Lung microvascular endothelial cell (primary cell): ENCODE data around the gene CLRN2. TPM values are rescaled to one million over a fixed set of nuclear protein-coding genes. Genes with fewer than 3 reads are reported as not detected.
"Not testable (repeated sequence)": the region's sequence is repeated elsewhere in the genome, so short reads cannot be mapped to it uniquely, and the experiment has no call there.

Experiments
- DNase-seq, 2 donors: peaks; one replicate each; pipeline versions ENCODE4 v3.0.0 to v3.0.0-alpha.2; 2010; ENCODE audit warnings: low read depth in 2 of 2
- total RNA-seq: library from RNA; depleted of rRNA; stranded (reverse); fragments of >200 nt; gene quantifications from 2 replicates; pipeline ENCODE4 v1.2.1, GENCODE V29; 2014

Gene CLRN2
- total RNA-seq, 1 donor from 2014 or later: not detected

DNA sequence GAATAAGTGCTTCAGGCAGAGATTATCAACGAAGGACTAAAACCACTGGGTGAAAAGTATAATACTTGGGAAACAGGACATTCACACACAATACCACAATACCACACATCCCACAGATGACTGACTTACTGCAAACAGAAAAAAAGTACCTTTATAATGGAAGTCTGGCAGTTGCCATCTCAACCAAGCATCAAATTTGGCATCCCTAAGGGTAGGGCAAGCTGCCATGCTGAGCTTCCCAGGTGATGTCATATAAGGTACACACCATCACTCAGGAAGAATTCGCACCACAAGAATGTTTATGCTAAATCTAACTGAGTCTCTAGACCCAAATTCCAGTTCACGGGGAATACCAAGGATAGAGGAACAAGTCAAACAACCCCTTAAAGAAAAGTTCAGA lies 12.2 kb upstream of the CLRN2 start:
- DNase-seq: no peak

GRCh38 chr4:17504081-17504480 lies 10.9 kb upstream of the CLRN2 start:
- DNase-seq: no peak

DNA sequence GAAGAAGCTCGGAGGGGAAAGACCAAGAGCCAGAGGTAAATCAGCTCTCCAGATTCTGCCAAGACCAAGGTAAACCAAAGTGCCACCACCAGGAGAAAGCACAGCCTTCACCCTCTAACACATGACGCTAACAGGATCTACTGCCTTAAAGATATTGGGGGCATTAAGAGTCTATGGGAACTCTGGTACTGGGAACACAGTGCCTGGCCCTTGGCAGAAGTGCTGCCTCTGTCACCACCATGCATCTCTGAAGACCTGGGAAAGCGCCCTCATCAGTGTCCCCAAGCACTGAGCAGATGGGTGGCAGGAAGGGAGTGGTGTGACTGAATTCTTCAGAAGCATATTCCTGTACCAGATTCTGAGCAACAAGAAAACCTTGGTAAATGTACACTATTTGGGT lies 4.4 kb upstream of the CLRN2 start:
- no peak for DNase-seq

- DNase-seq: peak; percentile 53 to 54
Observed at GRCh38 chr4:17511051-17511450, 3.9 kb upstream of the CLRN2 start.

DNA sequence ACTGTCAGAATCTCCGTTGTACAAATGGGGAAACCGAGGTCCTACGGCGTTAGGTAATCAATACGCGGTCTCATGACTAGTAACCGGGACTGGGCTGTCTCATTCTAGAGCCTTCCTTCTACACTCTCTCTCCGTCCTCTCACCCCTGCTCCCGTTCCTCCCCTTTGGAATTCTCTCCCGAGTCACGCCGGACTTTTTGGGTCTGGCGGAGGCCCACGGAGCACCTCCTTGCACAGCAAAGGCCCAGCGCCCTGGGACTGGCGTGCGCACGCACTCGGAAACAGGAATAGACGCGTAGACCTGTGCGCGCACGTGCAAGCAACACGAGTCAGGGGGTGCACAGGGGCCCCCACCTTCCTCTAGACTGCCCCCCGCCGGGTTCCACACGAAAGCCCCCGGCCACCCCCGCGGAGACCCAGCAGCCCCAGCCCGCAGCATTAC lies 3.4 kb upstream of the CLRN2 start:
- peak; percentile 55 to 63 for DNase-seq

- peak; percentile 73 to 85 for DNase-seq
Observed at GRCh38 chr4:17511950-17512795, 2.8 kb upstream of the CLRN2 start, which contains the start of gene QDPR. TSS of gene QDPR (minus strand) at chr4:17512090. CDS start at chr4:17512054, 36 bp downstream.

DNA sequence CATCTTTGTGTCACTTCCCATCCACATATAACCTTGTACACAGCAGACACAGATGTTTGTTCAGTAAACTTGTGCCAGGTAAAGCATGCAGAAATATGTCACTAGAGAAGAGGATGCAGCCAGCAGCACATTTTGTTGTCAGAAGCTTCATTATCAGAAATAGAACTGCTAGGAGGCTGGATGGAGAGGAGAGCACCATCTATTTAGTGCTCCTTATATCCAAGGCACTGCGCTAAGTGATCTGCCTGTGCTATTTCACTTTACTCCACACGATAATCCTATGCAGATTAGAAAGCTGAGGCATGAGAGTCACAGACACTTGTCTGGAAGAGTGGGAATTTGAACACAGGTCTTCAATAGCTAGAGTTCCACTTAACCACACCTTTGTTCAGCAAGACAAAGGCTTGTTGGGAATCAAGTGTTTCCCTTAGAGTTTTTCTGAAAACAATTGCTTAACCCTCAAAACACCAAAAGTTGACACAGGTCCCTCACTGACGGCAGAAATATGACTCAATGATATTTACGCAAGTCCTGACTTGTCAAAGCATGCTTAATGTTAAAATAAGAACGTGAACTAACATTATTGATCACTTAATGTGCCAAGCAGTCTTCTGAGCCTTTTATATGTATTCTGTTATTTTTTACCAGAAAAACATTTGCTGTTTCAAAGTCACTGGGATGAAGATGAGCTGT lies 1.8 kb upstream of the CLRN2 start:
- DNase-seq: no peak

- peak in 1 of 2 donors; percentile 16 for DNase-seq
Observed at GRCh38 chr4:17515445-17516407, 761 bp downstream of the CLRN2 start.

- no peak for DNase-seq
Observed at GRCh38 chr4:17516980-17517379, 2.0 kb downstream of the CLRN2 start.

DNA sequence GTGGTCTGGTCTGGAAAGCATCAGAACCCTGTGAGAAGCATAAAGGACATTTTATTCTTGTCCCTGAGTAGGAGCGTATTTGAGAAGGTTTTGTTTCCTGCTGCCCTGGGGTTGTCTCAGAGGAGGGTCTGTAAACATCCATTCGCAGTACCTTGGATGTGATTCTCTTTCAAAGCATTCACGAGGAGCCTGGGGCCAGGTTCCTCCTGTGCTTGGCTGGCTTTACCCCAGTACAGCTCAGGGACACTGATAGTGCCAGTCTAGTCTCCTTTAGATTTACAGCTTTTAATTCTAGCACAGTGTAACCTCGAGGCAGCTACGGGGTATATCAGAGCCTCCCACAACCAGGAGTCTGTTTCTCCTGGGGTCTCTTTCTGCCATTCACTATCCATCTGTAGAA lies 2.7 kb downstream of the CLRN2 start:
- no peak for DNase-seq

- no peak for DNase-seq
Observed at GRCh38 chr4:17521595-17521994, 6.6 kb downstream of the CLRN2 start.

- no peak for DNase-seq
Observed at GRCh38 chr4:17523662-17524061, 8.7 kb downstream of the CLRN2 start.

- DNase-seq: no peak
Observed at GRCh38 chr4:17526695-17527477, 11.9 kb downstream of the CLRN2 start.

DNA sequence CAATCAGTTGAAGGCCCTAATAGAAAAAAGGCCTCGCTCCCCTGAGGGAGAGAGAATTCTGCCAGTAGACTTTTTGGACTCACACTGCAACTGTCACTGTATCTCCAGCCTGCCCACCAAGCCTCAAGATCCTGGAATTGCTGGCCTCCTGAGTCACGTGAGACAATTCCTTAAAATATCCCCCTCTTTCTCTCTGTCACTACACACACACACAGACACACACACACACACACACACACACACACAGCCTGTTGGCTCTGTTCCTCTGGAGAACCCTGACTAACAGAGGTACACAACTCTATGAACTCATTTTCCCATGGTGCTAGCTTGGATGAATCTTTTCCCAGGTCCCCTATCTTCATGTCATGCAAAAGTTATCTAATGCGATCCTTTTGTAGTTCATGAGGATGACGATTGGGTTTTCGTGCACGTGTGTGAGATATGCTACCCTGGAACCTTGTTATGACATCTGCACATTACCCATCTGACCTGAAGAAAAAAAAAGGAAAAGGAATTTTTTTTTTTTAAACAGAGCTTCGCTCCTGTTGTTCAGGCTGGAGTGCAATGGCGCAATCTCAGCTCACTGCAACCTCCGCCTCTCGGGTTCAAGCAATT lies 13.7 kb downstream of the CLRN2 start:
- DNase-seq: no peak

GRCh38 chr4:17531538-17532285 lies 16.7 kb downstream of the CLRN2 start:
- no peak for DNase-seq

GRCh38 chr4:17534705-17535104 lies 19.7 kb downstream of the CLRN2 start:
- no peak for DNase-seq

GRCh38 chr4:17535242-17535641 lies 20.3 kb downstream of the CLRN2 start:
- DNase-seq: no peak

DNA sequence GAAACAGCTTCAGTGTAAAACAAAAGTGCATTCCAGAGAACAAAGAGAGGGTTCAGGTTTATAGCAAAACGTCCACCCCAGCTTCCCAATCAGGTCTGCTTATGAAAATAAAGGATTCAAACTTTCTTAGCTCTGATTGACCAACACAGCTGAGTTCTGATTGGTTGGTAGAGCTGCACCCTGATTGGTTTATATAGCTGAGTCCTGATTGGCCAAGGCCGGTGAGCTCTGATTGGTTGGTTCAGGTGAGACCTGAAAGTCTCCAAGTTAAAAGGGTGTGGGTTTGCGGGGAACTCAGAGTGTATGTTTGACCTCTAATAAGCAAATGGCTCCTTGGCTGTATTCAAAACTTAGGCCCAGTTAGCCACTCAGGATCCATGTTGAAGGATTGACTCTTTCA lies 20.9 kb downstream of the CLRN2 start:
- no peak for DNase-seq

GRCh38 chr4:17537060-17537459 lies 22.1 kb downstream of the CLRN2 start:
- not testable (repeated sequence) for DNase-seq

GRCh38 chr4:17544205-17544604 lies 29.2 kb downstream of the CLRN2 start:
- peak; percentile 16 to 36 for DNase-seq
